Dedifferentiated amniotic fluid mesenchymal stem cell (primary cell): ENCODE measurements around the gene PHC3.
"Not testable (repeated sequence)": the region's sequence is repeated elsewhere in the genome, so short reads cannot be mapped to it uniquely, and the experiment has no call there.

Experiments used
- DNase-seq: peaks from one replicate; pipeline ENCODE4 v3.0.0-alpha.2; 2016; ENCODE audit errors: extremely low spot score

The PHC3 gene

GRCh38 chr3:170180908-170181885 is at the start of gene PHC3:
Gene PHC3 (minus strand): TSS chr3:170181733. CDS start chr3:170181715, 18 bp downstream.
- DNase-seq = peak; percentile 88

- DNase-seq = no peak
These were observed 46.7 kb upstream of the PHC3 start for GRCh38 chr3:170228093-170228766.

- peak; percentile 22 for DNase-seq
These were observed 45.0 kb upstream of the PHC3 start for GRCh38 chr3:170226426-170226960.

DNA sequence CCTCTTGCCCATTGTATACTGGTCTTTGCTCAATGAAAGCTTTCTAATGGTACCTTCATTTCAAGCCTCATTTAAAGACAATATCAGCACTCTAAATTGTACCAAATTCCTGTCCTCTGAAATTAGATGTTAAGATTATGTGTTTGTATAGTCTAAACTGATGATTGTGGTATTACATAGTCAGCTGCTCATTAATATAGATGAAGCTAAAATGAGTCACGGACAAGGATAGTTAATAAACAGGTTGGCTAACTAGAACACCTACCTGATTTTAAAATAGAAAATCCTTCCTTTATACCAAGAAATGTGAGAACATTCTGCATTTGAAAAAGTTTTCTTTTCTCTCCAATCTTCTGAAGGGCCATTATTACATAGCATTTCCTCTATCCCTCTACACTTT is 43.6 kb upstream of the PHC3 start:
- DNase-seq = no peak

GRCh38 chr3:170222647-170223541 is 41.4 kb upstream of the PHC3 start:
- peak; percentile 16 for DNase-seq

DNA sequence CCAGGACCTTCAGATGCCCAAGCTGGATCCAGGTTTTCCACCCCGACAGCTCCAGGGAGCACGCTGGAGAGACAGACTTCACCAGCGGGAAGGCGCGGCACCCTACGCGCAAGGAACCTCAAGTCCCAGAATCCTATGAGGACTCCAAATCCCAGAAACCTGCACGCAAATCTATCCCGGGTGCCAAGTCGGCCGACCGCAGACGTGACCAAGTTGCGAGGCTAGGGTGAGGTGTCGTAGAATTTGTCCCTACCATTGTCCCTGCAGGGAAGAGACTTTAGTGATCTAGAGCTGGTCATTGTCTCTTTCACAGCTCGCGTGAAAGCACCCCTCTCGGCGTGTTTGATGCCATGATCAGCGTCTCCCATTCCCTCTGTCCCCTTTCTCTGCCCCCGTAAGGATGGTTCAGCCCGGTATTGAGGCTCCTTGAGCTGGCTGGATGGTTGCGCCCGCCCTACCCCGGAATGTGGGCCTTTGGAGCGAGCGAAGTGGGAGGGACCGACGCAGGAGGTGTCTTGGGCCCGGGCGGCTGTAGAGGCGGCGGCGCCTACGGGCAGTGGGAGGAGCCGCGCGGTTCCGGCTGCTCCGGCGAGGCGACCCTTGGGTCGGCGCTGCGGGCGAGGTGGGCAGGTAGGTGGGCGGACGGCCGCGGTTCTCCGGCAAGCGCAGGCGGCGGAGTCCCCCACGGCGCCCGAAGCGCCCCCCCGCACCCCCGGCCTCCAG is 40.6 kb upstream of the PHC3 start, which contains the start of gene PRKCI:
Gene PRKCI, plus strand, starts transcription at position 501 of the 723 bp plus-strand sequence. CDS start 246 bp downstream, outside the sequence.
- peak; percentile 96 for DNase-seq

GRCh38 chr3:170220871-170221270 is 39.3 kb upstream of the PHC3 start:
- no peak for DNase-seq

GRCh38 chr3:170219850-170220249 is 38.3 kb upstream of the PHC3 start:
- no peak for DNase-seq

DNA sequence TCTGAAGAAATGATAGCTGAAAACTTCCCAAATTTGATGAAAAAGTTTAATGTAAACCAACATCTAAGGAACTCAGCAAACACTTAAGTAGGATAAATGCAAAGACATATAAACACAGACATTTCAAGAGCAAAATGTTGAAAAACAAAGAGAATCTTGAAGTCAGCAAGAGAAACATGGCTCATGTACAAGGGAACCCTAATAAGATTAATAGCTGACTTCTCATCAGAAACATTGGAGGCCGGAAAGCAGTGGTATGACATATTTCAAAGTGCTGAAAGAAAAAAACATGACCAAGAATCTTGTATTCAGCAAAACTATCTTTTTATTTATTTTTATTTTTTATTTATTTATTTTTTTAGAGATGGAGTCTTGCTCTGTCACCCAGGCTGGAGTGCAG is 30.1 kb upstream of the PHC3 start:
- no peak for DNase-seq

DNA sequence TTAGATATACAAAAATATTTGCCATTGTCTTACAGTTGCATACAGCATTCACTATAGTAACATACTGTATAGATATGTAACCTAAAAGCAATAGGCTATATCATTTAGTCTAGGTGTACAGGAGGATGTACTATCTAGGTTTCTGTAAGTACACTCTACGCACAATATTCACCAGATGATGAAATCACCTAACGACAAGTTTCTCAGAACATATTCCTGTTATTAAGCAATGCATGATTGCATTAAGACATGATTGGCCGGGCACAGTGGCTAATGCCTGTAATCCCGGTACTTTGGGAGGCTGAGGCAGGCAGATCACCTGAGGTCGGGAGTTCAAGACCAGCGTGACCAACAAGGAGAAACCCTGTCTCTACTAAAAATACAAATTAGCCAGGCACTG is 26.2 kb upstream of the PHC3 start:
- no peak for DNase-seq

DNA sequence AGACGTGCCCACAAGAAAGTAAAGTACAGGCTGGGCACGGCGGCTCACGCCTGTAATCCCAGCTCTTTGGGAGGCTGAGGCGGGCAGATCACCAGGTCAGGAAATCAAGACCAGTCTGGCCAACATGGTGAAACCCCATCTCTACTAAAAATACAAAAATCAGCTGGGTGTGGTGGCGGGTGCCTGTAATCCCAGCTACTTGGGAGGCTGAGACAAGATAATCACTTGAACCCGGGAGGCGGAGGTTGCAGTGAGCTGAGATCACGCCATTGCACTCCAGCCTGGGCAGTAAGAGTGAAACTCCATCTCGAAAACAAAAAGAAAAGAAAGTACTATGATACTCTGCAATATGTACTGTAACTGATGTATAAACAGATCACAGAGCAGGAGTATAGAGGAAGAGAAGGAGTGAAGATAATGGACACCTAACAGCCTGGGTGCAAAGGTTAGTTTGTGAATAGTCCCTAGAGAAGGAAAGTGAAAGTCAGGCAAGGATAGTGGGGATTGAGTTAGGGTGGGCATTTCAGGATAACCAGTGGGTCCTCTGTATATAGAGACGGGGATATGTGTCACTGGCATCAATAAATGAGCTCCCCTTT is 24.7 kb upstream of the PHC3 start:
- not testable (repeated sequence) for DNase-seq

GRCh38 chr3:170205302-170205701 is 23.8 kb upstream of the PHC3 start:
- DNase-seq = no peak

GRCh38 chr3:170204509-170204908 is 23.0 kb upstream of the PHC3 start:
- no peak for DNase-seq

DNA sequence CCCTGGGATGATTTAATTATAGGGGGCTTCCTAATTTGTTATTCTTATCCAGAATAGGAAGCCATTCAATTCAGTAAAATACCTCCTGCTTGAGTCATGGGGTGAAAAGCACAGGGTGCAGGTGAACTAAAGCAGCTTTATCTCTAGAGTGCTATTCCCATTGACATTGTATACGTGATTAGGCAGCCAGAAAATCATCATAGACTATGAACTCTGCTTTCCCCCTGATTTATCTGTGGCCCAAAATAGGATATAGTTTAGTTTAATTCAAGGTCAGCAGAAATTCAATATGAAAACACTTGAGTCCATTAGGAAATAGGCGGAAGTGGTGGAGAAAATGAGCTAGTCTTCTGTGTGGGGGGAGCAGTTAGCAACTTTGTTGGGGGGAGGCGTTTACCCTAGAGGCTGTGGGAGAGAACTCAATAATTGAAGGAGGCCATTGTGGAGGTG is 22.5 kb upstream of the PHC3 start:
- no peak for DNase-seq

GRCh38 chr3:170203457-170203856 is 21.9 kb upstream of the PHC3 start:
- DNase-seq = no peak

GRCh38 chr3:170201527-170201926 is 20.0 kb upstream of the PHC3 start:
- DNase-seq = no peak

GRCh38 chr3:170200987-170201386 is 19.5 kb upstream of the PHC3 start:
- no peak for DNase-seq

DNA sequence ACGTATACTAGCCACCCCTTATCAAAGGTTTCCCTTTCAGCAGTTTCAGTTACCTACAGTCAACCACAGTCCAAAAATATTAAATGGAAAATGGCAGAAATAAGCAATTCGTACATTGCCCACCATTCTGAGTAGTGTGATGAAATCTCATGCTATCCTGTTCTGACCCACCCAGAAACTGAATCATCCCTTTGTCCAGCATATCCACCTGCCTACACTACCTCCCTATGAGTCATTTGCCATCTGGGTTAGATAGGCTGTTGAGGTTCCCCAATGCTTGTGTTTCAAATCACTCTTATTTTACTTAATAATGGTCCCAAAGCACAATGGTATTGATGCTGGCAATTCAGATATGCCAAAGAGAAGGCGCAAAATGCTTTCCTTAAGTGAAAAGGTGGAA is 15.3 kb upstream of the PHC3 start:
- no peak for DNase-seq

- DNase-seq = not testable (repeated sequence)
These were observed 14.2 kb upstream of the PHC3 start for GRCh38 chr3:170195759-170196158.
